H9 (cell line): Measurements from ENCODE around the gene KMT2B. TPM values are rescaled to one million over a fixed set of nuclear protein-coding genes. Genes with fewer than 3 reads are reported as not detected.

Experiments used
- DNase-seq: peaks from one replicate; pipeline ENCODE4 v3.0.0-alpha.2; 2017
- H2AFZ ChIP-seq: one replicate; pipeline ENCODE4 v1.6.1; 2013; ENCODE audit warnings: mild to moderate bottlenecking, low read length, control low read depth, moderate library complexity
- H2AK5ac ChIP-seq: 2 replicates; pipeline ENCODE4 v1.6.1; 2013; ENCODE audit warnings: low read length, control low read depth, mixed read lengths; ENCODE audit not compliant: insufficient read length
- H2BK120ac ChIP-seq: one replicate; pipeline ENCODE4 v1.6.1; 2013; ENCODE audit warnings: low read depth, mild to moderate bottlenecking, low read length, control low read depth, inconsistent platforms; ENCODE audit not compliant: poor library complexity, severe bottlenecking
- H2BK12ac ChIP-seq: 2 replicates; pipeline ENCODE4 v1.6.1; 2013; ENCODE audit warnings: low read length, control low read depth, mixed read lengths, low read depth; ENCODE audit not compliant: insufficient read length
- H2BK15ac ChIP-seq: 2 replicates; pipeline ENCODE4 v1.6.1; 2013; ENCODE audit warnings: low read depth, low read length, control low read depth
- H2BK20ac ChIP-seq: one replicate; pipeline ENCODE4 v1.6.1; 2013; ENCODE audit warnings: low read depth, mild to moderate bottlenecking, low read length, control low read depth, inconsistent platforms; ENCODE audit not compliant: poor library complexity, severe bottlenecking
- H2BK5ac ChIP-seq: 2 replicates; pipeline ENCODE4 v1.6.1; 2013; ENCODE audit warnings: low read length, control low read depth, mixed read lengths; ENCODE audit not compliant: insufficient read length
- H3K14ac ChIP-seq: 2 replicates; pipeline ENCODE4 v1.6.1; 2013; ENCODE audit warnings: low read length, control low read depth; ENCODE audit not compliant: insufficient read depth
- H3K18ac ChIP-seq: 2 replicates; pipeline ENCODE4 v1.6.1; 2013; ENCODE audit warnings: low read depth, mild to moderate bottlenecking, mixed read lengths, low read length, control low read depth; ENCODE audit not compliant: insufficient read length
- H3K23ac ChIP-seq: 2 replicates; pipeline ENCODE4 v1.6.1; 2013; ENCODE audit warnings: low read length, control low read depth, mixed read lengths, low read depth; ENCODE audit not compliant: insufficient read length
- H3K23me2 ChIP-seq: 2 replicates; pipeline ENCODE4 v1.6.1; 2013; ENCODE audit warnings: low read depth, mild to moderate bottlenecking, mixed read lengths, low read length, control low read depth; ENCODE audit not compliant: insufficient read length, poor library complexity, severe bottlenecking
- H3K27ac ChIP-seq: 2 replicates; pipeline ENCODE4 v1.5.1; 2013; ENCODE audit warnings: low read length, control low read depth, mixed read lengths, low read depth; ENCODE audit not compliant: insufficient read length
- H3K27me3 ChIP-seq: 2 replicates; pipeline ENCODE4 v1.6.1; 2013; ENCODE audit warnings: low read length, control low read depth, inconsistent platforms; ENCODE audit not compliant: insufficient read depth
- H3K4ac ChIP-seq: 2 replicates; pipeline ENCODE4 v1.6.1; 2013; ENCODE audit warnings: low read depth, mild to moderate bottlenecking, control low read depth, inconsistent platforms, low read length, moderate library complexity
- H3K4me1 ChIP-seq: 2 replicates; pipeline ENCODE4 v1.6.1; 2013; ENCODE audit warnings: low read length, control low read depth, inconsistent platforms; ENCODE audit not compliant: insufficient read depth
- H3K4me2 ChIP-seq: 2 replicates; pipeline ENCODE4 v1.6.1; 2013; ENCODE audit warnings: low read length, control low read depth, mixed read lengths; ENCODE audit not compliant: insufficient read length, insufficient read depth
- H3K56ac ChIP-seq: 2 replicates; pipeline ENCODE4 v1.6.1; 2013; ENCODE audit warnings: low read depth, mild to moderate bottlenecking, mixed read lengths, low read length, control low read depth; ENCODE audit not compliant: insufficient read length
- H3K79me1 ChIP-seq: 2 replicates; pipeline ENCODE4 v1.6.1; 2013; ENCODE audit warnings: low read depth, mild to moderate bottlenecking, moderate library complexity, low read length, control low read depth, inconsistent platforms; ENCODE audit not compliant: insufficient read depth, poor library complexity, severe bottlenecking
- H3K79me2 ChIP-seq: 2 replicates; pipeline ENCODE4 v1.6.1; 2013; ENCODE audit warnings: low read length, control low read depth, inconsistent platforms; ENCODE audit not compliant: insufficient read depth
- H3K9ac ChIP-seq: 2 replicates; pipeline ENCODE4 v1.6.1; 2013; ENCODE audit warnings: low read length, control low read depth, mixed read lengths; ENCODE audit not compliant: insufficient read length; ENCODE audit errors: extremely low read depth
- H3K9me3 ChIP-seq: one replicate; pipeline ENCODE4 v1.6.1; 2013; ENCODE audit warnings: low read depth, low read length, inconsistent platforms; ENCODE audit not compliant: control insufficient read depth
- H3T11ph ChIP-seq: one replicate; pipeline ENCODE4 v1.6.1; 2013; ENCODE audit warnings: mild to moderate bottlenecking, low read length, control low read depth, inconsistent platforms
- H4K20me1 ChIP-seq: one replicate; pipeline ENCODE4 v1.6.1; 2013; ENCODE audit not compliant: control insufficient read depth, insufficient read length, insufficient read depth
- H4K5ac ChIP-seq: 2 replicates; pipeline ENCODE4 v1.6.1; 2013; ENCODE audit warnings: low read depth, mild to moderate bottlenecking, mixed read lengths, low read length, control low read depth; ENCODE audit not compliant: insufficient read length
- H4K8ac ChIP-seq: replicated peaks from 2 replicates; pipeline ENCODE4 v1.6.1; 2013; ENCODE audit warnings: low read length, control low read depth, mixed read lengths, low read depth; ENCODE audit not compliant: insufficient read length
- H4K91ac ChIP-seq: 2 replicates; pipeline ENCODE4 v1.6.1; 2013; ENCODE audit warnings: low read depth, mild to moderate bottlenecking, moderate library complexity, mixed read lengths, low read length, control low read depth; ENCODE audit not compliant: insufficient read length
- H3K27ac Mint-ChIP-seq, 3 experiments: 2 replicates in 2 of 3; 3 replicates in 1 of 3; pipeline ENCODE4 v1.8.0; 2020 to 2021; ENCODE audit warnings: mixed read lengths in 3 of 3, mild to moderate bottlenecking in 1 of 3, moderate library complexity in 1 of 3
- H3K27me3 Mint-ChIP-seq: 2 replicates; pipeline ENCODE4 v1.8.0; 2021; ENCODE audit warnings: low read depth, mild to moderate bottlenecking, moderate library complexity, mixed read lengths
- H3K36me3 Mint-ChIP-seq, 3 experiments: 2 replicates in 2 of 3; 3 replicates in 1 of 3; pipeline ENCODE4 v1.8.0; 2020 to 2021; ENCODE audit warnings: low read depth in 3 of 3, mixed read lengths in 3 of 3; ENCODE audit not compliant: insufficient read depth in 1 of 3
- H3K4me1 Mint-ChIP-seq, 2 experiments: 2 replicates each; pipeline ENCODE4 v1.8.0; 2020; ENCODE audit warnings: mixed read lengths in 2 of 2
- H3K4me3 Mint-ChIP-seq, 2 experiments: 2 replicates in 1 of 2; 3 replicates in 1 of 2; pipeline ENCODE4 v1.8.0; 2020 to 2021; ENCODE audit warnings: mild to moderate bottlenecking in 2 of 2, mixed read lengths in 2 of 2, moderate library complexity in 1 of 2
- H3K9me3 Mint-ChIP-seq, 2 experiments: 2 replicates in 1 of 2; 3 replicates in 1 of 2; pipeline ENCODE4 v1.8.0; 2020; ENCODE audit warnings: mild to moderate bottlenecking in 2 of 2, mixed read lengths in 2 of 2, moderate library complexity in 1 of 2
- WGBS: extraction: QIAGEN DNeasy Blood & Tissue Kit; methylation state at CpG from one replicate; pipeline ENCODE4 v1.1.7; 2013; ENCODE audit warnings: missing lambda C conversion rate, low lambda C conversion rate, mixed read lengths; ENCODE audit not compliant: insufficient read length; ENCODE audit errors: extremely low coverage; 5-methylcytosine and 5-hydroxymethylcytosine counted together
- total RNA-seq: library from RNA; stranded (reverse); gene quantifications from 2 replicates; pipeline ENCODE4 v1.2.1, GENCODE V29; 2021
- TF ChIP-seq, protein P1 (sequence below): fragments of 200-600 bp; sonication (generic); conservative IDR thresholded peaks from 3 replicates; pipeline ENCODE4 v1.8.0; 2021; ENCODE audit warnings: antibody characterized with exemption, mild to moderate bottlenecking

The KMT2B gene
- total RNA-seq, 1 experiment from 2014 or later: 47.7 TPM

DNA sequence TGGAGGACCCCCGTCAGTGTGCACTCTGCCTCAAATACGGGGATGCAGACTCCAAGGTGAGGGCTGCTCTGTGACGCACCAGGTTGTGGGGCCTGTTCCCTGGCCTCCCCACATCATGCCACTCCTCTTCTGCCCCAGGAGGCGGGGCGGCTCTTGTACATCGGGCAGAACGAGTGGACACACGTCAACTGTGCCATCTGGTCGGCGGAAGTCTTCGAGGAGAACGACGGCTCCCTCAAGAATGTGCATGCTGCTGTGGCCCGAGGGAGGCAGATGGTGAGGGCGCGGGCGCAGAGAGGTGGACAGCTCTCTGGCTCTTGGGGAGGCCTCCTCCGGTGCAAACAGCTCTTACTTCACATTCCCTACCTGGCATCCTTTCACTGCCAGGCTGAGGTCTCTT, 11.2 kb downstream of the KMT2B start:
- H3K4me3 Mint-ChIP-seq: no peak overlapping the region
- H4K91ac ChIP-seq: no peak overlapping the region

More for the DNA sequence above, 11.2 kb downstream of the KMT2B start:
- Mint-ChIP-seq H3K9me3 (no peaks in the 10 kb centered on the region), H3K27me3 (no peaks in the 10 kb centered on the region; the same call in 1 of the 2 replicates), H3K27ac (no peak overlapping the region), H3K36me3 (peaks cover 57 to 81% (median 81%) of the 10 kb centered on the region in 3 experiments), H3K4me1 (no peaks in the 10 kb centered on the region)
- TF ChIP-seq, protein P1, sequence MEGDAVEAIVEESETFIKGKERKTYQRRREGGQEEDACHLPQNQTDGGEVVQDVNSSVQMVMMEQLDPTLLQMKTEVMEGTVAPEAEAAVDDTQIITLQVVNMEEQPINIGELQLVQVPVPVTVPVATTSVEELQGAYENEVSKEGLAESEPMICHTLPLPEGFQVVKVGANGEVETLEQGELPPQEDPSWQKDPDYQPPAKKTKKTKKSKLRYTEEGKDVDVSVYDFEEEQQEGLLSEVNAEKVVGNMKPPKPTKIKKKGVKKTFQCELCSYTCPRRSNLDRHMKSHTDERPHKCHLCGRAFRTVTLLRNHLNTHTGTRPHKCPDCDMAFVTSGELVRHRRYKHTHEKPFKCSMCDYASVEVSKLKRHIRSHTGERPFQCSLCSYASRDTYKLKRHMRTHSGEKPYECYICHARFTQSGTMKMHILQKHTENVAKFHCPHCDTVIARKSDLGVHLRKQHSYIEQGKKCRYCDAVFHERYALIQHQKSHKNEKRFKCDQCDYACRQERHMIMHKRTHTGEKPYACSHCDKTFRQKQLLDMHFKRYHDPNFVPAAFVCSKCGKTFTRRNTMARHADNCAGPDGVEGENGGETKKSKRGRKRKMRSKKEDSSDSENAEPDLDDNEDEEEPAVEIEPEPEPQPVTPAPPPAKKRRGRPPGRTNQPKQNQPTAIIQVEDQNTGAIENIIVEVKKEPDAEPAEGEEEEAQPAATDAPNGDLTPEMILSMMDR: no peak
- Histone ChIP-seq H3K56ac (no peak overlapping the region), H2BK120ac (no peak overlapping the region), H4K20me1 (no peaks in the 10 kb centered on the region), H3K79me2 (no peaks in the 10 kb centered on the region), H3K4ac (no peak overlapping the region), H2BK5ac (no peak overlapping the region), H2BK15ac (no peak overlapping the region), H3K4me2 (no peak overlapping the region), H3T11ph (no peak overlapping the region), H3K14ac (no peak overlapping the region), H3K18ac (no peak overlapping the region), H2BK20ac (no peak overlapping the region), H2AK5ac (no peak overlapping the region), H3K23me2 (no peaks in the 10 kb centered on the region), H3K27ac (no peak overlapping the region), H3K23ac (no peak overlapping the region), H4K8ac (no peak overlapping the region), H3K9me3 (no peaks in the 10 kb centered on the region), H2AFZ (no peak overlapping the region), H4K5ac (no peak overlapping the region), H3K4me1 (no peaks in the 10 kb centered on the region), H2BK12ac (no peak overlapping the region), H3K79me1 (no peaks in the 10 kb centered on the region), H3K9ac (no peak overlapping the region), H3K27me3 (no peaks in the 10 kb centered on the region)
- DNase-seq: no peak
- no CpG with 5 or more reads among the region's 18 CpGs for WGBS
